Endothelial cell of umbilical vein (primary cell): ENCODE results near the gene PLEKHA3.

Experiments used
- CTCF ChIP-seq, 2 donors: IDR thresholded peaks; 1 replicate in 1 of 2; 2 replicates in 1 of 2; pipeline ENCODE4 v1.5.1; 2011; ENCODE audit warnings: low read length in 2 of 2, mild to moderate bottlenecking in 2 of 2, moderate library complexity in 2 of 2, control low read depth in 1 of 2, inconsistent platforms in 1 of 2, low read depth in 1 of 2; ENCODE audit not compliant: insufficient read depth in 1 of 2; ENCODE audit errors: extremely low read depth in 1 of 2
- MYC ChIP-seq: IDR thresholded peaks from one replicate; pipeline ENCODE4 v1.6.1; 2011; ENCODE audit warnings: mild to moderate bottlenecking, low read depth, low read length
- POLR2A ChIP-seq: IDR thresholded peaks from 2 replicates; pipeline ENCODE4 v1.6.1; 2012; ENCODE audit warnings: low read depth, mild to moderate bottlenecking, control low read depth, low read length

GRCh38 chr2:178452334-178452733 is 27.9 kb upstream of the PLEKHA3 start:
- TF ChIP-seq POLR2A (no peak), MYC (no peak), CTCF (IDR thresholded peaks at IDR 0.05; ENCODE audit: extremely low read depth in 1 of 2, insufficient read depth in 1 of 2, low read depth in 1 of 2, low read length in 2 of 2) (no peak)
